ENCODE data around the gene TPPP3.
A peak's percentile ranks its signal among the peaks of the same experiment; 100 is the strongest.
"Not testable (repeated sequence)": the region's sequence is repeated elsewhere in the genome, so short reads cannot be mapped to it uniquely, and the experiment has no call there.

TPPP3 gene

GRCh38 chr16:67425580-67425979 is 32.3 kb upstream of the TPPP3 start:
- DNase-seq (ENCODE audit: low read depth), result no peak

GRCh38 chr16:67425061-67425460 is 31.8 kb upstream of the TPPP3 start:
- no peak for DNase-seq (ENCODE audit: low read depth)

- no peak for DNase-seq (ENCODE audit: low read depth)
Measured at GRCh38 chr16:67424261-67424615, 30.9 kb upstream of the TPPP3 start.

- DNase-seq (ENCODE audit: low read depth), result no peak
Measured at GRCh38 chr16:67423611-67424260, 30.4 kb upstream of the TPPP3 start.

DNA sequence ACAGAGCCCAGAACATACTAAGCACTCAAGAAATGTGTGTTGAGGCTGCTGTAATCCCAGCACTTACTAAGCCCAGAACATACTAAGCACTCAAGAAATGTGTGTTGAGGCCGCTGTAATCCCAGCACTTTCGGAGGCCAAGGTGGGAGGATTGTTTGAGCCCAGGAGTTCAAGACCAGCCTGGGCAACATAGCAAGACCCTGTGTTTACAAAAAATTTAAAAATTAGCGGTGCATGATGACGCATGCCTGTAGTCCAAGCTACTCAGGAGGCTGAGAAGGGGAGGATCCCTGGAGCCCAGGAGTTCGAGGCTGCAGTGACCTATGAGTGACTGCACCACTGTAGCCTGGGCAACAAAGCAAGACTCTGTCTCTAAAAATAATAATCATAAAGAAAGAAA is 29.7 kb upstream of the TPPP3 start:
- no peak for DNase-seq (ENCODE audit: low read depth)

DNA sequence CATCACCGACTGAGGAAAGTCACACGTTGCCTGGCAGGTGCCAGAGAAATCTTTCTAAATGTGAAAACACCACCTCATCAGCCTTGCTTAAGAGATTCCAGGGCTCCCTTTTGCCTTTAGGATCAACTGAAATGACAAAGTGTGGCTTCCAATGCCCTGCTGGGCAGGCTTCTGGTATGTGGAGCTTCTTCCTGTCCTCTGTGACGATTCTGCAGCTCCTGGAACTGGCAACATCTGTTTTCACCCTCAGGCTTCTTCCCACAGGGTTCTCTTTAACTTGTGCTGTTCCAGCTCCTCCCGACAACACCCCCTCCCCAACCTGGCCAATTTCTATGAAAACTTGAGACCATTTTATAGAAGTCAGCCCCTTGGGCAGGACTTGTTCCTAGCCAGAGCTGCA is 27.7 kb upstream of the TPPP3 start:
- DNase-seq (ENCODE audit: low read depth), result no peak

GRCh38 chr16:67419931-67420330 is 26.6 kb upstream of the TPPP3 start:
- no peak for DNase-seq (ENCODE audit: low read depth)

- no peak for DNase-seq (ENCODE audit: low read depth)
Measured at GRCh38 chr16:67419502-67419901, 26.2 kb upstream of the TPPP3 start.

- DNase-seq (ENCODE audit: low read depth), result no peak
Measured at GRCh38 chr16:67417333-67418061, 24.2 kb upstream of the TPPP3 start.

- peak; percentile 25 for DNase-seq (ENCODE audit: low read depth)
Measured at GRCh38 chr16:67415872-67416793, 22.8 kb upstream of the TPPP3 start, which contains the start of gene ZDHHC1. TSS of gene ZDHHC1 (minus strand) at chr16:67416477. CDS start at chr16:67407775, 8,702 bp downstream.

GRCh38 chr16:67415421-67415820 is 22.1 kb upstream of the TPPP3 start:
- not testable (repeated sequence) for DNase-seq (ENCODE audit: low read depth)

- DNase-seq (ENCODE audit: low read depth), result no peak
Measured at GRCh38 chr16:67413978-67414911, 20.9 kb upstream of the TPPP3 start.

DNA sequence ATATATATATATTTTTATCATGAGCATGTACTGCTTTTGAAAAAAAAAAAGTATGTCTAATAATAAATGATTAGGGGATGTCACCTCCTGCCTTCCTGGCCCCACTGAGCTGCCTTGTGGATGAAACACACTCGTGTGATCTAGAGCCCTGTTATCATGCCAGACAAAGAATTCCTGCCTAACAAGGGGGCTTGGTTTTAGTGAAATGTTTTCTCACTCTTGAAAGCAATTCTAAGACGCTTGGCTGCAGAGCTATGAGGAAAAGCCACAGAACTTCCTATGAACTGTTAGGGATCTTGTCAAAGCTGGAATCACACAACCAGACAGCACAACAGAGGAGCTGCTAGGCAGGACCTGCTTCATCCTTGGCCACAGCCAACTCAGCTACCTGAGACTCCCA is 19.0 kb upstream of the TPPP3 start:
- no peak for DNase-seq (ENCODE audit: low read depth)

DNA sequence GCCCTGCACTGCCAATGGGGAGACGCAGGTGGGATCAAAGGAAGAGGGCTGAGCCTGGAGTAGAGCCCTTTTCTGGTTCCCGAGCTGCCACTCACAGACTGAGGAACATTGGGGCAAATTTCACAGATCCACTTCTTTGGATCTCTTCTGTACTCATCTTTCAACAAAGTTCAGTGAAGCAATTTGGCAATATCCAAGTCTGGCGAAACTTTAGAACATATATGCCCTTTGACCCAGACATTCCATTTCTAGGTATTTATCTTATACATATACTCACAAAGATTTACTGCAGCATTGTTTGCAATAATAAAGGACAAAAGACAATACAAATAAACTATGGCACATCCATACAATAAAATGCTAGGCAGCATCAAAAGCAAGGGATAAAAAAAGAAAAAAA is 18.0 kb upstream of the TPPP3 start:
- no peak for DNase-seq (ENCODE audit: low read depth)

DNA sequence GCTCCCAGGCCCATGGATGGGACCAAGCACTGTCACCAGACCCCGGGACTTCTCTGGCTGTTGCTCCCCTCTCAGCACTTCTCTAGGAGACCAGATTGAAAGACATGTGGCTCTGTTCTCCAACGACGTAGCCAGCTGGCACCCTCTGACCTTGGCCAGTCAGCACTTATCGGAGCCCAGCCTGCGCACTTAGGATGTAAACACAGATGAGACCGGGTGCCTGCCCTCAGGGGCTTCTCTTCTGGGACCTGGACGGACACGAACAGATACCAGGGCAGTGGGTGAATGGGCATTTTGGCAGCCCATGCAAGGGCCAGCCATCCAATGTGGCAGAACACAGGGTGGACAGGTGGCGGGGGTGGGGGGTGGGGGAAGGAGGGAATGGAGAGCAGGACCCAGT is 16.3 kb upstream of the TPPP3 start:
- no peak for DNase-seq (ENCODE audit: low read depth)

GRCh38 chr16:67407788-67408452 is 14.6 kb upstream of the TPPP3 start:
- no peak for DNase-seq (ENCODE audit: low read depth)

DNA sequence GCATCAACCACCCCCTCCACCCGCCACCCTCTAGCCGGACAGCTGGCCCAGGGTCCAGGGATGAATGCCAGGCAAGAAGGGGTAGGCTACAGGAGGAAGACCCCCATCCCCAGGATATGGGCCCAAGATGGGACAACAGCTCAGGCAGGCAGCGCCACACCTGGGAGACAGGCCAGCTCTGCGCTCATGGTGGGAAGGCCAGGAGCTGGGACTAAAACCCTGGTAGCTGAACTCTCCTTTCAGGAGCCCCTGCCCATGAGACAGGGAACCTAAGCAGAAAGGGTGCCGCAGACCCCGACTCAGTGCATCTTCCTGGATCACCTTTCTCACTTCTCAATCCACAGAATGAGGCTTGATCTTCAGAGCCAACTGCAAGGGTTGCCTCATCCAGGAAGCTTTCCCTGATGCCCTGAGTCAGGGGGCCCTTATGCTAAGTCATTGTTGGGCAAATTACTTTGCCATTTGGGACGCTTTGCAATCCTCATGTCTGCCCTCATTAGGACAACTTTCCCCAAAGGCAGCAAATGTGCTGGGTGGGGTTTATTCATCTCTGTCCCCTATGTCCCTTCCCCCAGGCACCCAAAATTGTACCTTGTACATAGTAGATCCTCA is 14.0 kb upstream of the TPPP3 start:
- no peak for DNase-seq (ENCODE audit: low read depth)

GRCh38 chr16:67406111-67406971 is 13.0 kb upstream of the TPPP3 start:
- DNase-seq (ENCODE audit: low read depth), result no peak

- no peak for DNase-seq (ENCODE audit: low read depth)
Measured at GRCh38 chr16:67405336-67405735, 12.0 kb upstream of the TPPP3 start.

Measured in activated T-helper 9 cell treated with anti-CD3 and anti-CD28 coated beads, Interleukin-2, amount 50 U/mL, for 16 hours (primary cell).